NT2/D1 (cell line): ENCODE data around the gene FTSJ3.

Experiments
- YY1 ChIP-seq: IDR thresholded peaks from 2 replicates; pipeline ENCODE4 v1.6.1; 2011; ENCODE audit not compliant: insufficient read length, insufficient read depth
- ZNF274 ChIP-seq: IDR thresholded peaks from 2 replicates; pipeline ENCODE4 v1.6.1; 2011; ENCODE audit warnings: mild to moderate bottlenecking, low read depth, low read length

DNA sequence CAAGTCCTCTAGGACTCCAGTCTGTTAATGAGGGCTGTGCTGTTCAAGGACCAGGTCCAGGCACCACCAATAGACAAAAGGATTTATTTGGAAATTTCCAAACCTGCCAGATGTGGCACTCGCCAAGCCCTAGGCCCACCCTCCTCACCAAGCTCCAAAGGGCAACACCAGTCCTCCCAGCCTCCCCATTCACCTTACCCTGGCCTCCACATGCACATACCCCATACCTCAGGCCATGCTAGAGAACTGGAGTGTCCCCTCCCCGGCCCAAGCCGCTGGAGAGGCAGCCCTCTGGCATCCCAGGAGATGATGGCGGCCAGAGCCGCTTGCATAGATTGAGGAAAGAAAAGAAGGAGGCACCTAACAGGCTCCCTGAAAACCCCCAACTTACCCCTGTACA is 4.6 kb upstream of the FTSJ3 start:
- no peak for TF ChIP-seq YY1
- no peak for TF ChIP-seq ZNF274
